Measurements from ENCODE around the gene LRRC3B.
"Not testable (repeated sequence)": the region's sequence is repeated elsewhere in the genome, so short reads cannot be mapped to it uniquely, and the experiment has no call there.

The LRRC3B gene

GRCh38 chr3:26589678-26590077 is 32.9 kb upstream of the LRRC3B start:
- Histone ChIP-seq H3K27me3 (ENCODE audit: insufficient read depth, low read depth, severe bottlenecking) (no peaks in the 10 kb centered on the region), H3K9me3 (ENCODE audit: severe bottlenecking) (no peaks in the 10 kb centered on the region), H3K27ac (no peak overlapping the region), H3K36me3 (no peaks in the 10 kb centered on the region), H3K4me3 (ENCODE audit: low read depth, low read length) (no peak overlapping the region)
- DNase-seq, result no peak
- no peak for TF ChIP-seq CTCF (IDR thresholded peaks at IDR 0.05; ENCODE audit: low read depth, low read length)

DNA sequence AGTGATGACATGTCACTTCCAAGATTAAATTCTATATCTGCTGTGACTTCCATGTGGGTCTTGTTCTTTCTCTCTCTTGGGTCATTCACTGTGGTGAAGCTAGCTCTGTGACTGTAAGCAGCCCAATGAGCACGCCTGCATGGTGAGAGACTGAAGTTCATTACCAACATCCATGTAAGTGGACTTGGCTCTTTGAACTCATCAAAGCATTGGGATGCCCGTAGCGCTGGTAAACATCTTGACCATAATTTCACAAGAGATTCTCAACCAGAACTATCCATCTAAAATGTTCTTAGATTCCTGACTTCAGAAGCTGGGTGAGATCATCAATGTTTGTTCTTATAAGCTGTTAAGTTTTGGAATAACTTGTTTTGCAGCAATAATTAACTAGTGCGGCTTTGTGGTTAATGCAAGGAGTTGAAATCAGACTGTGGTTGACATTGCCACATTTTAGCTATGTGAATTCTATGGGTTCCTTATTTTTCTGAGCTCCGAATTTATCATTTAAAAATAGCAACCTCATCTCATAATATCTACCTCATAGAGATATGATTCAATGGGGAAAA is 31.6 kb upstream of the LRRC3B start:
- Histone ChIP-seq H3K4me3 (ENCODE audit: low read depth, low read length) (no peak overlapping the region), H3K27ac (no peak overlapping the region), H3K27me3 (ENCODE audit: insufficient read depth, low read depth, severe bottlenecking) (peaks cover 4% of the 10 kb centered on the region), H3K36me3 (no peaks in the 10 kb centered on the region), H3K9me3 (ENCODE audit: severe bottlenecking) (no peaks in the 10 kb centered on the region)
- no peak for DNase-seq
- no peak for TF ChIP-seq CTCF (IDR thresholded peaks at IDR 0.05; ENCODE audit: low read depth, low read length)

GRCh38 chr3:26591926-26592325 is 30.6 kb upstream of the LRRC3B start:
- Histone ChIP-seq H3K9me3 (ENCODE audit: severe bottlenecking) (no peaks in the 10 kb centered on the region), H3K27me3 (ENCODE audit: insufficient read depth, low read depth, severe bottlenecking) (peaks cover 4% of the 10 kb centered on the region), H3K27ac (no peak overlapping the region), H3K4me3 (ENCODE audit: low read depth, low read length) (no peak overlapping the region), H3K36me3 (no peaks in the 10 kb centered on the region)
- TF ChIP-seq CTCF (IDR thresholded peaks at IDR 0.05; ENCODE audit: low read depth, low read length), result no peak
- no peak for DNase-seq

DNA sequence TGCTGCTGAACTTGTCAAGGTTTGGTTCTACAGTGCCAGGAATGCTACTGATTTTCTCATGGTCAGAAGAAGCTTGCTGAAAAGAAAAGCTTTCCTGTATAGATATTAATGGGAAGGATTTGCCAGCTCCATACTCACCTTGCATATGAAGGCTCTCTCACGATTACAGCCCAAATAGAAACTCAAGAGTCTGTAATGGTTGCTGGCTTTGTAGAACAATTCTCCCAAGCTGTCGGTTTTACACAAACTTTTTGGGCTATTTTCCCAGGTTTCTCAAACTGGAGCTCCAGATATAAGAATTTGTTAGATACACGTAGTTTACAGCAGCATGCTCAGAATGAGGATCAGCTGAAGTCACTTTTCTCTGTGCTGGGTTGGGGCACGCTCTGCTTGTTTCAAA is 30.1 kb upstream of the LRRC3B start:
- no peak for DNase-seq
- TF ChIP-seq CTCF (IDR thresholded peaks at IDR 0.05; ENCODE audit: low read depth, low read length), result no peak
- no peak overlapping the region for H3K4me3 ChIP-seq (ENCODE audit: low read depth, low read length)

DNA sequence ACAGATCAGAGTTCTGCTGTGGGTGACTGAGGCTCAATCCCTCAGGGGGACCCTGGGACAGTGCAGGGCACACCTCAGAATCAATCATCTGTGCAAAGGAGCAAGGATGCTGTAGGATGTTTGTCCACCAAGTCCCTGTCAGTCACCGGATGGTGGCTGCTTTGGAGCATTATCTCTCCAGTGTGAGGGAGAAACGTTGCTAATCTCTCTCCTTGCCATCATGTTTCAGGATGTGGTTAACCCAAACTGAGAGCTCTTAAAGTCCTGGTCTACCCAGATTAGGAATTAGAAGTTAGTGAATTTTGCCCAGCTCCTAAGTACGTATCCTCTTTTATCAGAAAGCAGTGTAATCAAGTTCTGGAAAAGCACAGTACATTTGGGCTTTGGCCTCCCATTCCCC is 26.2 kb upstream of the LRRC3B start:
- TF ChIP-seq CTCF (IDR thresholded peaks at IDR 0.05; ENCODE audit: low read depth, low read length), result no peak
- Histone ChIP-seq H3K27me3 (ENCODE audit: insufficient read depth, low read depth, severe bottlenecking) (peaks cover 4% of the 10 kb centered on the region), H3K9me3 (ENCODE audit: severe bottlenecking) (no peaks in the 10 kb centered on the region), H3K4me3 (ENCODE audit: low read depth, low read length) (no peak overlapping the region), H3K36me3 (no peaks in the 10 kb centered on the region), H3K27ac (no peak overlapping the region)
- DNase-seq, result no peak

More for the DNA sequence above, 30.1 kb upstream of the LRRC3B start:
- no peak overlapping the region for H3K27ac ChIP-seq
- no peaks in the 10 kb centered on the region for H3K9me3 ChIP-seq (ENCODE audit: severe bottlenecking)
- no peaks in the 10 kb centered on the region for H3K36me3 ChIP-seq
- peaks cover 4% of the 10 kb centered on the region for H3K27me3 ChIP-seq (ENCODE audit: insufficient read depth, low read depth, severe bottlenecking)

DNA sequence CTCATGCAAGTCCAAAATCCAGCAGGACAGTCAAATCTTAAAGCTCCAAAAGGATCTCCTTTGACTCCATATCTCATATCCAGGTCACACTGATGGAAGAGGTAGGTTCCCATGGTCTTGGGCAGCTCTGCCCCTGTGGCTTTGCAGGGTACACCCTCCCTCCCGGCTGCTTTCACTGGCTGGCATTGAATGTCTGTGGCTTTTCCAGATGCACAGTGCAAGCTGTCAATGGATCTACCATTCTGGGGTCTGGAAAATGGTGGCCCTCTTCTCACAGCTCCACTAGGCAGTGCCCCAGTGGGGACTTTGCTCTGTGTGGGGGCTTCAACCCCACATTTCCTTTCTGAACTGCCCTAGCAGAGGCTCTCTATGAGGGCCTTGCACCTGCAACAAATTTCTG is 19.3 kb upstream of the LRRC3B start:
- H3K36me3 ChIP-seq; H3K27me3 ChIP-seq (ENCODE audit: insufficient read depth, low read depth, severe bottlenecking); H3K27ac ChIP-seq; DNase-seq; H3K4me3 ChIP-seq (ENCODE audit: low read depth, low read length); H3K9me3 ChIP-seq (ENCODE audit: severe bottlenecking): not testable (repeated sequence)

DNA sequence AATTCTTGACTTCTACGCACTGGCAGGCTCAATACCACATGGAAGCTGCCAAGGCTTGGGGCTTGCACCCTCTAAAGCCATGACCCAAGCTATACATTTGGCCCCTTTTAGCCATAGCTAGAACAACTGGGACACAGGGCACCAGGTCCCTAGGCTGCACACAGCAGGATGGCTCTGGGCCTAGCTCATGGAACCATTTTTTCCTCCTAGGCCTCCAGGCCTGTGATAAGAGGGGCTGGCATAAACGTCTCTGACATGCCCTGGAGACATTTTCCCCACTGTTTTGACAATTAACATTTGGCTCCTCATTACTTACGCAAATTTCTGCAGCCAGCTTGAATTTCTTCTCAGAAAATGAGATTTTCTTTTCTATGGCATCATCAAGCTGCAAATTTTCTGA is 18.8 kb upstream of the LRRC3B start:
- H3K4me3 ChIP-seq (ENCODE audit: low read depth, low read length); DNase-seq; H3K27me3 ChIP-seq (ENCODE audit: insufficient read depth, low read depth, severe bottlenecking); H3K9me3 ChIP-seq (ENCODE audit: severe bottlenecking); H3K36me3 ChIP-seq; H3K27ac ChIP-seq: not testable (repeated sequence)

All from WERI-Rb-1 (cell line).